Measurements from ENCODE around the gene SYT1.

The SYT1 gene

DNA sequence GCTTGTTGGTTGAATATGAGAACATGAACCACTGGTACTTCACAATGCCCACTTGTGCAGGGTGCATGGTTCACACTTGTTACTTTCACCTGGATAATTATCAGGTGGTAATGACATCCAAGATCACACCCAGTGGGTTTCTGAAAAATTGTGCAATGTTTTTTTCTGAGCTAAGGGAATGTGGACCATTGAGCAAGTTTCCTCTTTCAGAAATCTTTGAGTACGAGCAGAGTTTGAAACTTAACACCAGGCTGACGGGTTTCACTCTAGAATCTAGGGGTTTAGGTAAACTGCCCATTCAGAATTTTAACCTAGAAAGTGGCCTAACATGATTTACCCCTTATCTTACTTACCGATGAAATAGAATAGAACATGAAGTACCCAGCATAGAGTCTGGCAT, 436.6 kb downstream of the SYT1 start:
- no peak for DNase-seq

- DNase-seq, result no peak
These were observed 437.7 kb downstream of the SYT1 start for GRCh38 chr12:79302162-79302814.

- DNase-seq, result no peak
These were observed 442.8 kb downstream of the SYT1 start for GRCh38 chr12:79307340-79307739.

DNA sequence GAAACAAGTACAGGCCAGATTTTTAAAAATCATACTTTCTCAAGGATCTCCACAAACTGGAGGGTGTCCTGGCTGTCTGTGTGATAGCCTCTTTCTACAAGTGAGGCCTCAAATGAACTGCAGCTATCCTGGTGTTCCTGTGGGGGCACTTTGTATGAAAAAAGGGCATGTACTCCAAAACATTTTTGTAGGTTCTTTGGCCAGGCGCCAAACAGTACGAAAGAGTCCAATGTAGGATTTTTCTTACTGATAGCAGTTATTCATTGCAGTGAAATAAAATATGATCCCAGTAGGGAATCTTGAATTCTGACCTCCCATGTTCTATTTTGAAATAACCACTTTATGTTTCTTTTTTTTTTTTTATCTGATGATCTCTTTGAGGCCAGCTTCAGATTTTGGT, 444.5 kb downstream of the SYT1 start:
- no peak for DNase-seq

DNA sequence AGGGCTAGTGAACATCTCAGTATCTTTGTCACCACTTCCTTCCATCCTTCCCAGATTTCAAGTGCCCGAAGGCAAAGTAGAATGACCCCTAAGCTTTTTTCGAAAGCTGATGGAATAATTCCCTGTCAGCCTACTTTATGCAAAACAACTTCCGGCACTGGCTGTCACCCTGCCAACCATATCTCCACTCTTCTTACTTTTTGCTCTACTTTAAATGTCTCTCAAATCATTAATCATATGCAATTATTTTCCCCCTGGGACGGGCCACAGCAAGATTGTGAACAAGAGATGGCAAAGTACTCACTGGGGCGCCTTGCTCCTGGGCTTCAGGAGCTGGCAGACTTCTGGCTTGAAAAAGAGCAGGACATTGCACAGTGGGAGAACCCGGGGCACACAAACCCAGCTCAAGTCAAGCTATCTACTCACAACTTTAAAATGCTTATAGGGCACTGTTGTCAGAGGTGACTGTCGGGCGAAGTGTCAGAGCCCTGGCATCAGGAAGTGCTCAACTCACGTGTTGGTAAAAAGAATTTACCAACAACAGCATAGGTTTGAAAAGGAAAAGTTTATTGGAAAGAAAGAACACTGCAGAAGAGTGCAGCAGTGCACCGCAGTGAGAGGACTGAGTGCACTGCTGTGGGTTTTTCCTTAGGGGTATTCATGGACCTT, 452.7 kb downstream of the SYT1 start:
- DNase-seq, result peak; percentile 7 to 25

DNA sequence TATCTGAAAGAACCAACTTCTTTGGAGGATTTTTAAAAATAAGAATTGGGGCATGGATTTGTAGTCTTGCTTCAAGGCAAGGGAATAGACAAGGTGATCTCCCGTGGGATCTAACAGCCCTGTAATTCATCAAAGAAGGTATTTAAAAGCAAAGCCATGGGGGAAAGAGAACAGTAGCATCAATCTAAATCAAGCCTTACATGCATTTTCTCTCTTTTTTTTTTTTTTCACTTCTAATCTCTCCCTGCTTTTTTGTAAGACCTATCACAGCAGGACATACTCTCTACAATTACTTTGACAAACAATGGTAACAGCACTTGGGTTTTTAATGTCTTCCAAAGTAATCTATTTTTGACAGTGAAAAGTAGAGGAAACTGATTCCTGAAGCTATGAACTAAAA, 458.3 kb downstream of the SYT1 start:
- no peak for DNase-seq

GRCh38 chr12:79324571-79324970, 460.0 kb downstream of the SYT1 start:
- no peak for DNase-seq

GRCh38 chr12:79326222-79326621, 461.6 kb downstream of the SYT1 start:
- no peak for DNase-seq

DNA sequence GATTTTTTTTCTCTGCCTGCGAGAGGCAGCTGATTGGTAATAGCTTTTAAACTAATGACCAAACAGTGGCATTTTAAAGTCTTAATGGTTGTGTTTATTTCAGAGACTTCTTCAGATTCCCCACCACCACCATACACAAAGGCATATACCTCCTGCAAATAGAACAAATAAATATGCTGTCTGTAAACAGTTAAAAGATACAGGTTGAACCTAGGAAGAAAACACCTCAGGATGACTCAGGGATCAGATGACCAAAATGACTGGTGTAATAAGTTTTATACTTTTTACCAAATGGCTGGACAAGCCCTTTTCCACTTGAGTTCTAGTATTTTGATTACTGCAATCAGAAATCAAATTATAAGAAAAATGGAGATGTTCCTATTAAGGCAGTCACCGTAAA, 462.1 kb downstream of the SYT1 start:
- no peak for DNase-seq

DNA sequence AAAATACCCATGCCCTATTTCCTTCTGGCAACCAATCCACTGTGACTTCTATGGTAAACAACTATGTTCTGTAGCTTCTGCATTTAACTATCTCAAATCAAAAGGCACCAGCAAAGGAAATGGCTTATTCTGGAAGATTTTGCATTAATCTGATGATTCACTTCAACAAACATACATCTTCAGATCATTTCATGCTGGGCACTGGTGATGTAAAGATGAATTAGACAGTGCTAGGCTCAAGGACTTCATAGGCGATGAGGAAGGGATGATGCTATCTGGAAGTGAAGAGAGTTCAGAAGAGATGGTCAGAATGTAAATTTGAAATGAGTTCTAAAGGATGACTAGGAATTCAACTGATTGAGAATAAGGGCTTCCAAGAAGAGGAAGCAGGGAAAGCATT, 462.9 kb downstream of the SYT1 start:
- DNase-seq, result no peak

- DNase-seq, result no peak
These were observed 465.4 kb downstream of the SYT1 start for GRCh38 chr12:79329933-79330332.

GRCh38 chr12:79331870-79332269, 467.3 kb downstream of the SYT1 start:
- no peak for DNase-seq

- no peak for DNase-seq
These were observed 468.6 kb downstream of the SYT1 start for GRCh38 chr12:79333144-79333543.

DNA sequence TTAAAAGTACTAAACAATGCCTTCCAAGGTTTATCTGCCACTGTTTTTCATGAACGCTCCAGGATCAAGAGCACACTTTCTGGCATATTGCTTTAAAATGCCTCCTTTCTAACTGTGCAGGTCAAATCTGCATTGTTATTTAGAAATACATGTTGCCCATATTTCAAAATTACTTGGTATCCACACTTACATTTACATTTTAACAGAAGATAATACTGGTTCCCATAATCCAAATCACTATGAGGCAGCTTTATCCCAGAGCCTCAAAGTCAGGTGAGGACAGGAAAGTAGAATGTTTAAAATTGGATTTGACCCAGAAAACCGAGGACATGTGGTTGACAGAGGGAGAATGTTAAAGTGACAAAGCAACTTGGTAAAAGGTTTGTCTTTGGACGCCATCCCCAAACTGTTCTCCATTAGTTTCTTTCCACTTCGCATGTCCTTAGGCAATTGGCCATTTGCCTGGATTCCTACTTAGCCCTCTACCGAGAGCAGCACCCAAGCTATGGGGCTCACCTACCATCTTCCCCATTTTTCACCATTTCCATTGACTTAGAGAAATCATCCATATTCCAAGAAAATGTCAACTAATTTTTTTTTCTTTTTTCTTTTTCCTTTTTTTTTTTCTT, 473.2 kb downstream of the SYT1 start:
- no peak for DNase-seq

- DNase-seq, result peak; percentile 51 to 78
These were observed 480.6 kb downstream of the SYT1 start for GRCh38 chr12:79344855-79345847.

DNA sequence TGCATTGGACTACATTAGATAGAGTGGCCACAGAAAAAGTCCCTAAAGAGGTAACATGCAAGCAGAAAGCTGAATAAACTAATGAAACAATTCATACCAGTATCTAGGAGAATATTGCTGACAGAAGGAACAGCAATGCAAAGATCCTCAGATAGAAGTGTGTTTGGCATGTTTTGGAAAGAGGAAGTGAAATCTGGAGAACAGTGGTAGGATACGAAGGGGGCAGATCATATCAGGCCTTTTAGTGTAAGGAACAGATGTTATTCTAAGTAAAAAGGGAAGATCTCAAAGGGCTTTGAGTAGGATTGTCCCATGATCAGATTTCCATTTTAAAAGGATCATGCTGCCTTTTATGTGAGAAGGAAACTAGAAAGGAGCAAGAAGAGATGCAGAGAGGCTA, 483.3 kb downstream of the SYT1 start:
- DNase-seq, result no peak

GRCh38 chr12:79351251-79351650, 486.7 kb downstream of the SYT1 start:
- no peak for DNase-seq

- no peak for DNase-seq
These were observed 491.6 kb downstream of the SYT1 start for GRCh38 chr12:79356216-79356615.

DNA sequence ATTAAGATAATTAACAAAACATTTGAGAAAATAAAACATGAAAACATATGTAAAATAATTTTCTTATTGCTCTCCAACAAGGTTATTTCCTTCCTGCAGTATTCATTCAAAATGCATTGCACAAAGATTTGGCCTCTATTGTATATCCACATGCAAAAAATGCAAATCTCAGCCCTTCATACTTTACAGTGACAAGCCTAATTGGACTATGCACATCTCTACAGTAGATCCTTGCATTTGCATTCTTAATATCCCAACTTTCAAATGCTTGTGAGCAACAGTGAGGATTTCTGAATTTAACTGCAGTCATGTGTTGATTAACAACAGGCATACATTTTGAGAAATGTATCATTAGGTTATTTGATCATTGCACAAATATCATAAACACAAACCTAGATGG, 492.5 kb downstream of the SYT1 start:
- peak in 1 of 2 experiments; percentile 19 for DNase-seq

- DNase-seq, result no peak
These were observed 494.2 kb downstream of the SYT1 start for GRCh38 chr12:79358716-79359300.

GRCh38 chr12:79360286-79360685, 495.7 kb downstream of the SYT1 start:
- no peak for DNase-seq

GRCh38 chr12:79360936-79361335, 496.4 kb downstream of the SYT1 start:
- no peak for DNase-seq

GRCh38 chr12:79364197-79364596, 499.6 kb downstream of the SYT1 start:
- DNase-seq, result no peak
